ENCODE measurements around the gene USP46.

The USP46 gene

GRCh38 chr4:52568351-52568750, 90.8 kb downstream of the USP46 start:
- no peak for DNase-seq

GRCh38 chr4:52566136-52567031, 92.7 kb downstream of the USP46 start:
- no peak for DNase-seq

GRCh38 chr4:52560844-52561280, 98.2 kb downstream of the USP46 start:
- no peak for DNase-seq

- no peak for DNase-seq
Observed at GRCh38 chr4:52555356-52555716, 103.8 kb downstream of the USP46 start.

GRCh38 chr4:52554612-52555355, 104.3 kb downstream of the USP46 start:
- no peak for DNase-seq

DNA sequence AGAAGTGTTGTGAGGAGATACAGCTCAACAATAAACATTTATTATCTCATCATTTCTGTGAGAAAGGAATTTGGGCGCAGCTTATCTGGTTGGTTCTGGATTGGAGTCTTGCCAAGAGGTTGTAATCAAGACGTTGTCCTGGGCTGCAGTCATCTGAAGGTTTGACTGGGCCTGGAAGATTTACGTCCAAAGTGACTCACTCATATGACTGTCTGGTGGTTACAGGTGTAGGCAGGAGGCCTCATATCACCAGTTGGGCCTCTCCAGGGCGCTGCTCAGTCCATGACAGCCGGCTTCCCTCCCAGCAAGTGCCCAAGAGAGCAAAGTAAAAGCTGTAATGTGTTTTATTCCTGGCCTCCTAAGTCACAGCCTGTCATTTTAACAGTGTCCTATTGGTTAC, 106.3 kb downstream of the USP46 start:
- no peak for DNase-seq

- DNase-seq: no peak
Observed at GRCh38 chr4:52551487-52551886, 107.6 kb downstream of the USP46 start.

GRCh38 chr4:52550186-52550585, 108.9 kb downstream of the USP46 start:
- DNase-seq: no peak

DNA sequence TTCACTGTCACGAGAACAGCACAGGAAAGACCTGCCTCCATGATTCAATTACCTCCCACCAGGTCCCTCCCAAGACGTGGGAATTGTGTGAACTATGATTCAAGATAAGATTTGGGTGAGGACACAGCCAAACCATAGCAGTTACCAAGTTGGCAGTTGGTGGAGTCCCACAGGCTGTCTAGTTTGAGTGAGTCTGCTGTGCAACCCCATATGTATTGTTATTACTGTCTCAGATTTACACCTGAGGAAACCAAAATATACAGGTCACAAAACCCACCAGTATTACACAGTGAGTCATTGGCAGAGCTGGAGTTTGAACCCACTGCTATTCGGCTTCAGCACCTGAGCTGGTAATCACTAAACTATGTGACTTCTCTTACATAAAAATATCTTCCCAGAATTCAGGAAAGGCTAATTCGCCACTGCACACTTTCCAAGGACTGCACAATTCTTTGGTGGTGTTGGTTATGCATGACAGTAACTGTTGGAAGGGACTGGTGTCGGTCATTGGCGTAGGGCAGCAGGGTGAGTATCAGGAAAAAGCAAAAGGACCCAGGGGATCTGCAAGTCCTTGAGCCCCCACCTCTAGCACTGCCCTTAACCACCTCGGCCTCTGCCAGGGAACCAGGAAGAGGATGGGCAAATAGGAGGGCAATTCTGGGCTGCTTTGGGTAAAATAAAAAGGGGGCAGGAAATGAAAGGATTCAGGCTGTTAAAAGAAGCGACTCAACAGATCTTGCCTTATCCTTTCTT, 110.1 kb downstream of the USP46 start:
- no peak for DNase-seq

- DNase-seq: no peak
Observed at GRCh38 chr4:52546449-52546848, 112.7 kb downstream of the USP46 start.

DNA sequence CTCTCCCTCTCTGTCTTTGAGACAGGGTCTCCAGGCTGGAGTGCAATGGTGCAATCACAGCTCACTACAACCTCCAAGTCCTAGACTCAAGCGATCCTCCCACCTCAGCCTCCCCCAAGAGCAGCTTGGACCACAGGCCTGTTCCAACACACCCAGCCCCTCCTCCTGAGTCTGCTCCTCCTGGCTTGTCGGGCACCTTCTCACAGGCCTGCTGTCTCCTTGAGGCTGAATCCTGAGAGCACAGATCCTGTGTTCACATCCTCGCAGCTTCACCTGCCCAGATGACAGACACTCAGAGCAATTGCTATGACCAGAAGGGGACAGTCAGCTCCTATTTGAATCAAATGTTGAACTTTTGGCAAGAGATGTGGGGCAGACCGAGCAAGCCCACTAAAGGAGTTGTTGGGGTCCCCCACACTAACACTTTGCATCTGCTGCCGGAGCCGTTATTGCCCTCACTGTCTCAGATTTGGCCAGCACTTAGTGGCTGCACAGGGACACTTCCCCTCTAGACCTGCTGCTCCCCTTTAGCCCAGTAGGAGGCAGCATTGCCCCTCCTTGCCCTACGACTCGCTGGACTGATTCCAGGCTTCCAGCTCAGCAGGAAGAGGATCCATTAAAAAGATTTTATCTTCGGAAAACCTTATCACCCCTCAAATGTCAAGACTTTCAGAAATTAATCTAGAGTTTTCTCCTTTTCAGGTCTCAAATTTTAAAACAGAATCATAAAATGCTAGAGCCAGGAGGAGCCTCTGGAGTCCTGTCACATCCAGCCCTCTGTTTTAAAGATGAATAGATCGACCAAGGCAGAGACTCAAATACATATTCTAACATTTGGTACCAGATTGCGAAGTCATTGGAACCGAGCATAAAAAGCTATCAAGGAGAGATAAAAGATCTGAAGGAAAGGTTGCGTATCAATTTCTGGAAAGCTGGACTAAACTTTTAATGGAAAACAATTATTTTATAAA, 113.7 kb downstream of the USP46 start:
- peak; percentile 5 to 59 for DNase-seq

All from bone marrow (tissue), 2 donors.